Endodermal cell (in vitro differentiated cells): Measurements from ENCODE around the gene IL22. TPM values are rescaled to one million over a fixed set of nuclear protein-coding genes. Genes with fewer than 3 reads are reported as not detected.

Experiments used
- DNase-seq: peaks from one replicate; pipeline ENCODE4 v3.0.0-alpha.2; 2017
- H3K27ac ChIP-seq: 2 replicates; pipeline ENCODE4 v1.5.1; 2013; ENCODE audit warnings: mild to moderate bottlenecking, low read depth, low read length, moderate library complexity
- H3K27me3 ChIP-seq: 2 replicates; pipeline ENCODE4 v1.6.1; 2013; ENCODE audit warnings: mild to moderate bottlenecking, low read length, moderate library complexity; ENCODE audit not compliant: insufficient read depth, control insufficient read depth, poor library complexity, severe bottlenecking
- H3K36me3 ChIP-seq: 2 replicates; pipeline ENCODE4 v1.7.0; 2013; ENCODE audit warnings: mild to moderate bottlenecking, low read length, moderate library complexity; ENCODE audit not compliant: control insufficient read depth, insufficient read depth
- H3K4me1 ChIP-seq: one replicate; pipeline ENCODE4 v1.7.0; 2013; ENCODE audit warnings: low read length; ENCODE audit not compliant: control insufficient read depth, insufficient read depth
- H3K4me3 ChIP-seq: 2 replicates; pipeline ENCODE4 v1.5.1; 2013; ENCODE audit warnings: mild to moderate bottlenecking, low read length, moderate library complexity
- H3K9ac ChIP-seq: 2 replicates; pipeline ENCODE4 v1.6.1; 2013; ENCODE audit warnings: mild to moderate bottlenecking, low read length, moderate library complexity; ENCODE audit not compliant: poor library complexity, severe bottlenecking; ENCODE audit errors: extremely low read depth
- H3K9me3 ChIP-seq: 2 replicates; pipeline ENCODE4 v1.6.1; 2013; ENCODE audit warnings: mild to moderate bottlenecking, low read length, moderate library complexity; ENCODE audit not compliant: control insufficient read depth
- H3K27ac Mint-ChIP-seq: 2 replicates; pipeline ENCODE4 v1.8.0; 2020; ENCODE audit warnings: mixed read lengths
- H3K27me3 Mint-ChIP-seq: 2 replicates; pipeline ENCODE4 v1.8.0; 2021; ENCODE audit warnings: mild to moderate bottlenecking, mixed read lengths; ENCODE audit not compliant: insufficient read depth
- H3K36me3 Mint-ChIP-seq: 2 replicates; pipeline ENCODE4 v1.8.0; 2020; ENCODE audit warnings: low read depth, mixed read lengths
- H3K4me1 Mint-ChIP-seq: 2 replicates; pipeline ENCODE4 v1.8.0; 2020; ENCODE audit warnings: mixed read lengths
- H3K4me3 Mint-ChIP-seq: 2 replicates; pipeline ENCODE4 v1.8.0; 2020; ENCODE audit warnings: mild to moderate bottlenecking, moderate library complexity, mixed read lengths
- H3K9me3 Mint-ChIP-seq: 2 replicates; pipeline ENCODE4 v1.8.0; 2020; ENCODE audit warnings: mild to moderate bottlenecking, mixed read lengths
- WGBS, 2 experiments: methylation state at CpG; one replicate each; pipeline versions ENCODE4 v1.1.5 to v1.1.7; 2013; ENCODE audit warnings: missing lambda C conversion rate in 2 of 2, mixed read lengths in 1 of 2; ENCODE audit not compliant: insufficient coverage in 1 of 2, insufficient read length in 1 of 2; 5-methylcytosine and 5-hydroxymethylcytosine counted together
- total RNA-seq, 2 donors: library from RNA; stranded (reverse); fragmentation: NEBNext Ultra II Directional in 1 of 2; extraction: Animal tissue kit (Norgen Biotek cat#: 25700) in 1 of 2; gene quantifications; 2 replicates in 1 of 2; 3 replicates in 1 of 2; pipeline ENCODE4 v1.2.1, GENCODE V29; 2021
- TF ChIP-seq, protein P1 (sequence below): fragments of 200-600 bp; sonication (generic); conservative IDR thresholded peaks from 2 replicates; pipeline ENCODE4 v1.5.0; 2021; ENCODE audit warnings: antibody characterized with exemption, mild to moderate bottlenecking

Gene IL22
- total RNA-seq, 2 donors from 2014 or later, result not detected

GRCh38 chr12:68207276-68207675, 46.1 kb downstream of the IL22 start:
- H3K27me3 Mint-ChIP-seq, result peaks cover 37% of the 10 kb centered on the region
- TF ChIP-seq, protein P1, sequence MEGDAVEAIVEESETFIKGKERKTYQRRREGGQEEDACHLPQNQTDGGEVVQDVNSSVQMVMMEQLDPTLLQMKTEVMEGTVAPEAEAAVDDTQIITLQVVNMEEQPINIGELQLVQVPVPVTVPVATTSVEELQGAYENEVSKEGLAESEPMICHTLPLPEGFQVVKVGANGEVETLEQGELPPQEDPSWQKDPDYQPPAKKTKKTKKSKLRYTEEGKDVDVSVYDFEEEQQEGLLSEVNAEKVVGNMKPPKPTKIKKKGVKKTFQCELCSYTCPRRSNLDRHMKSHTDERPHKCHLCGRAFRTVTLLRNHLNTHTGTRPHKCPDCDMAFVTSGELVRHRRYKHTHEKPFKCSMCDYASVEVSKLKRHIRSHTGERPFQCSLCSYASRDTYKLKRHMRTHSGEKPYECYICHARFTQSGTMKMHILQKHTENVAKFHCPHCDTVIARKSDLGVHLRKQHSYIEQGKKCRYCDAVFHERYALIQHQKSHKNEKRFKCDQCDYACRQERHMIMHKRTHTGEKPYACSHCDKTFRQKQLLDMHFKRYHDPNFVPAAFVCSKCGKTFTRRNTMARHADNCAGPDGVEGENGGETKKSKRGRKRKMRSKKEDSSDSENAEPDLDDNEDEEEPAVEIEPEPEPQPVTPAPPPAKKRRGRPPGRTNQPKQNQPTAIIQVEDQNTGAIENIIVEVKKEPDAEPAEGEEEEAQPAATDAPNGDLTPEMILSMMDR, result no peak
- H3K27me3 ChIP-seq, result peaks cover 43% of the 10 kb centered on the region

GRCh38 chr12:68206446-68206845, 47.0 kb downstream of the IL22 start:
- Histone ChIP-seq H3K9me3 (no peaks in the 10 kb centered on the region), H3K27ac (no peak overlapping the region), H3K4me1 (no peaks in the 10 kb centered on the region), H3K36me3 (no peaks in the 10 kb centered on the region), H3K9ac (no peak overlapping the region), H3K4me3 (no peak overlapping the region), H3K27me3 (peaks cover 50% of the 10 kb centered on the region)
- WGBS, 2 experiments, result 67 to 83% methylated on average over 1 of the region's 1 CpG
- H3K36me3 Mint-ChIP-seq, result no peaks in the 10 kb centered on the region
- TF ChIP-seq, protein P1, result no peak
- peaks cover 33% of the 10 kb centered on the region for H3K27me3 Mint-ChIP-seq
- H3K4me3 Mint-ChIP-seq, result no peak overlapping the region
- no peak for DNase-seq
- H3K4me1 Mint-ChIP-seq, result peaks cover 13% of the 10 kb centered on the region
- no peak overlapping the region for H3K27ac Mint-ChIP-seq
- no peaks in the 10 kb centered on the region for H3K9me3 Mint-ChIP-seq

More at GRCh38 chr12:68207276-68207675, 46.1 kb downstream of the IL22 start:
- DNase-seq, result no peak
- Mint-ChIP-seq H3K9me3 (peaks cover 2% of the 10 kb centered on the region), H3K4me3 (no peak overlapping the region), H3K36me3 (no peaks in the 10 kb centered on the region), H3K4me1 (peaks cover 13% of the 10 kb centered on the region), H3K27ac (no peak overlapping the region)
- no peak overlapping the region for H3K9ac ChIP-seq
- H3K9me3 ChIP-seq, result no peaks in the 10 kb centered on the region
- no peaks in the 10 kb centered on the region for H3K4me1 ChIP-seq
- no peaks in the 10 kb centered on the region for H3K36me3 ChIP-seq
- no peak overlapping the region for H3K4me3 ChIP-seq
- H3K27ac ChIP-seq, result no peak overlapping the region

DNA sequence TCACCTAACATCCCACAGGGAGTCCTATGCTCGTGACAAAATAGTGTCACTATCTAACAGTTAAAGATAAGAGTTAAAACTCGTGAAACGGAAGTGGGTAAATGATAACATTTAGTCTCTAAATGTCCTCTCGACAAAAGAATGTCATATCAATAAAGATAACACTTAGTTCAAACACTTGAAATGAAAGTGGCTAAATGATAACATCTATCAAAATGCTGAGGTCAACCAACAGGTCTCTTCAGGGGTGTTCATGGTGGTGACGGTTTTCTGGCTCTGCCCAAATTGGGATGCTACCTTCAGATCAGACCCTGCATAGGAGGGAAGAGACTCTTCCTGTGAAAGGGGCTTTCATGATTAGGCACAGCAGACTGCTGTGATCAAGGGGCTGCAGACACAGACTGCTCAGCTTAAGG, 49.9 kb downstream of the IL22 start:
- Histone ChIP-seq H3K4me1 (no peaks in the 10 kb centered on the region), H3K9me3 (no peaks in the 10 kb centered on the region), H3K4me3 (no peak overlapping the region), H3K36me3 (no peaks in the 10 kb centered on the region), H3K9ac (no peak overlapping the region), H3K27ac (no peak overlapping the region), H3K27me3 (peaks cover 72% of the 10 kb centered on the region)
- Mint-ChIP-seq H3K4me3 (no peak overlapping the region), H3K4me1 (peaks cover 20% of the 10 kb centered on the region), H3K9me3 (no peaks in the 10 kb centered on the region), H3K36me3 (no peaks in the 10 kb centered on the region), H3K27ac (no peak overlapping the region), H3K27me3 (peaks cover 44% of the 10 kb centered on the region)
- WGBS, 2 experiments, result 40 to 100% methylated on average over 1 to 5 of the region's 5 CpGs
- TF ChIP-seq, protein P1, result no peak
- DNase-seq, result no peak
